Fibroblast of mammary gland (primary cell): Measurements from ENCODE around the gene CCDC12.
A peak's percentile ranks its signal among the peaks of the same experiment; 100 is the strongest.

Experiments used
- DNase-seq: peaks from one replicate; pipeline ENCODE4 v3.0.0-alpha.2; 2010; ENCODE audit warnings: low read depth
- H3K4me3 ChIP-seq: 2 replicates; pipeline ENCODE4 v1.5.1; 2011; ENCODE audit warnings: low read depth, mild to moderate bottlenecking, low read length, moderate library complexity; ENCODE audit not compliant: control insufficient read depth
- CTCF ChIP-seq: conservative IDR thresholded peaks from 2 replicates; pipeline ENCODE4 v1.5.1; 2011; ENCODE audit warnings: low read depth, low read length, inconsistent platforms; ENCODE audit not compliant: control insufficient read depth, insufficient read depth

CCDC12 gene

GRCh38 chr3:46882377-46883053 is 94.0 kb downstream of the CCDC12 start:
- no peak for TF ChIP-seq CTCF
- peak; percentile 9 for DNase-seq
- H3K4me3 ChIP-seq: peak overlapping the region; percentile 29

GRCh38 chr3:46881596-46882376 is 94.8 kb downstream of the CCDC12 start:
- peak overlapping the region; percentile 9 for H3K4me3 ChIP-seq
- TF ChIP-seq CTCF: no peak
- DNase-seq: no peak

- no peak for TF ChIP-seq CTCF
- no peak overlapping the region for H3K4me3 ChIP-seq
- no peak for DNase-seq
Observed at GRCh38 chr3:46880884-46881595, 95.5 kb downstream of the CCDC12 start.

- DNase-seq: no peak
- no peak for TF ChIP-seq CTCF
Observed at GRCh38 chr3:46878781-46879436, 97.6 kb downstream of the CCDC12 start.

GRCh38 chr3:46877406-46878125 is 99.0 kb downstream of the CCDC12 start, which contains the start of gene PTH1R:
Gene PTH1R (plus strand): TSS chr3:46877721. CDS start chr3:46883560, 5,839 bp downstream.
- no peak within 1 kb of the TSS for H3K4me3 ChIP-seq
- no peak for TF ChIP-seq CTCF
- DNase-seq: no peak

More at GRCh38 chr3:46878781-46879436, 97.6 kb downstream of the CCDC12 start:
- H3K4me3 ChIP-seq: no peak overlapping the region
